ENCODE measurements around the gene PCNP. TPM values are rescaled to one million over a fixed set of nuclear protein-coding genes. Genes with fewer than 3 reads are reported as not detected.
"Not testable (repeated sequence)": the region's sequence is repeated elsewhere in the genome, so short reads cannot be mapped to it uniquely, and the experiment has no call there.

Gene PCNP
- total RNA-seq, 1 donor from 2014 or later, result 177 TPM

DNA sequence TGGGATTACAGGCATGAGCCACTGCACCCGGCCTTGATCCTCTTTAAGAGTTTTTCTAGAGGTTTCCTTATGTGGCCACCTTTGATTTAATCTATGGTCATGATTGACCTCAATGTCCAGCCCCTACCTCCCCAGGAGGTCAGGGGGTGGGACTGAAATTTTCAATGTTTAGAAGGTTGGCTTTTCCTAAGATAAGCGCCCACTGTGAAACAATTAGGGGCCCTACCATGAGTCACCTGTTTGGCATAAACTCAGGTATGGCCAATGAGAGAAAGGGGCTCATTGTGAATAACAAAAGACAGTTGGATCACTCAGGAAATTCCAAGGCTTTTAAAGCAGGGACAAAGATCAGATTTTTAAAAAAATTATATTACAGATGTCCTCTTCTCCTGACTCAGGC is 51.9 kb downstream of the PCNP start:
- ATAC-seq (no peak), DNase-seq (ENCODE audit: low spot score) (no peak)
- intact Hi-C loops (cut with DNase I), result no loop called here

DNA sequence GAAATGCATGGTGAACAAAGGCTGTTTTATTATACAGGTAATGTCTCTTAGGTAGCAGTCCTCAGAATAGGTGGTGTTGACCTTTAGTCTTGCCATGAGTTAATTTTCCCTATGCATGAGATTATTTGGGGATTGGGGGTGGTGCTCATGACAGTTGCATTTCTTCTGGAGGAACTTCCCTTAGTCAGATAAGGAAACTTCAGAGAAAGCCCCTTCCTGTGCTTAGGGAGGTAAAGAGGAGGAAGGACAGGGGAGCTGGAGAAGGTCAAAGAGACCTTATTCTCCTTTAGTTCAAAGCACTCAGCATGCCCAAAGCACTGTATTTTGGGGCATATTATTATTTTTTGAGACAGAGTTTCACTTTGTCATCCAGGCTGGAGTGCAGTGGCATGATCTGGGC is 55.2 kb downstream of the PCNP start:
- intact Hi-C loops (cut with DNase I), result no loop called here
- DNase-seq (ENCODE audit: low spot score) (no peak), ATAC-seq (no peak)

DNA sequence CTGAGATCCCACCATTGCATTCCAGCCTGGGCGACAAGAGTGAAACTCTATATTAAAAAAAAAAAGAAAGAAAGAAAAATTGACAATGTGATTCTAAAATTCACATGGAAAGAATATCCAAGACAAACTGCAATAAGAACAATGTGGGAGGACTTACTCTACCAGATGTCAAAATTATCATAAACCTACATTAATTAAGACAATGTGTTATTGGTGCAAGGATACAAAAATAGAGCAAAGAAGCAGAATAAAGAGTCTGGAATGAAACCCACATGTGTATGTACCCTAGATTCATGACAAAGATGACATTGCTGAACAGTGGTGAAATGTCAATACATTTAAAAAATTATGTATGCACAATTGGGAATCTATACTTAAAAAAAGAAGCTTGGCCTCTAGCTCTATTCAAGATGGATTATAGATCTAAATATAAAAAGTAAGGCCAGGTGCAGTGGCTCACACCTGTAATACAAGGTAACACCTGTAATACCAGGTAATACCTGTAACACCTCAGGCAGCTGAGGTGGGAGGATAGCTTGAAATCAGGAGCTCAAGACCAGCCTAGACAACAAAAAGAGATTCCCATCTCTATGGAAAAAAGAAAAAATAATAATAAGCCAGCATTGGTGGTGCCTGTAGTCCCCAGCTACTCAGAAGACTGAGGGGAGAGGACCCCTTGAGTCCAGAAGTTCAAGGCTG is 57.3 kb downstream of the PCNP start:
- no peak for ATAC-seq
- no peak for DNase-seq (ENCODE audit: low spot score)
- intact Hi-C loops (cut with DNase I), result no loop called here

DNA sequence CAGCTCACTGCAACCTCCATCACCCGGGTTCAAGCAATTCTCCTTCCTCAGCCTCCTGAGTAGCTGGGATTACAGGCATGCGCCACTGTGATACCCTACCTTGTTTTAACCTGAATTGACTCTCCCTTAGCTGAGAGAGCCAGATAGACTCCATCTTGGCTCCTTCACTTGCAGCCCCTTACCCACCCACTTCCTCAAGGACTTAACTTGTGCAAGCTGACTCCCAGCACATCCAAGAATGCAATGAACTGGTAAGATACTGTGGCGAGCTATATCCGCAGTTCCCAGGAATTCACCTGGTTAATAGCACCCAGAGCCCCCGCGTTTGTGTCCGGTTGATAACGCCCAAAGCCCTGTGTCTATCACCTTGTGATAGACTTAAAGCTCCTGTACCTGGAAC is 58.0 kb downstream of the PCNP start:
- ATAC-seq; DNase-seq (ENCODE audit: low spot score); intact Hi-C loops (cut with DNase I): not testable (repeated sequence)

DNA sequence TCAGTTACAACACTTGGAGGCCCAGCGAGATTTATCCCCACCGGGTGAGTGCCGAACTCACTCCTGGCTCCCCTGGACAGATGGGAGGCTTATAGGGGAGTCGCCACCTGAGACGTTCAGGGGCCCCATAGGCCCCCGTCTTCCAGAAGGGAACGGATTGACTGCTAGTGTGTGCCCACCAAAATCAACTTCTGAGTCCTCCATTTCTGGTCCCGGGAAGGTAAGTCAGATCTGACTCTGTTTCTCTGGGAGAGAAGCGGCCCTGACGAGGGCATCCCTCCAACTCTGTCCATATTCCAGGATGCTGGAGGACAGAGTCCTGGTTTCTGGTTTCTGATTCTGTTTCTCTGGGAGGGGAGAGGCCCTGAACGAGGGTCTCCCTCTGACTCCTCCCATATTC is 58.6 kb downstream of the PCNP start:
- no peak for DNase-seq (ENCODE audit: low spot score)
- intact Hi-C loops (cut with DNase I), result no loop called here
- ATAC-seq, result no peak

DNA sequence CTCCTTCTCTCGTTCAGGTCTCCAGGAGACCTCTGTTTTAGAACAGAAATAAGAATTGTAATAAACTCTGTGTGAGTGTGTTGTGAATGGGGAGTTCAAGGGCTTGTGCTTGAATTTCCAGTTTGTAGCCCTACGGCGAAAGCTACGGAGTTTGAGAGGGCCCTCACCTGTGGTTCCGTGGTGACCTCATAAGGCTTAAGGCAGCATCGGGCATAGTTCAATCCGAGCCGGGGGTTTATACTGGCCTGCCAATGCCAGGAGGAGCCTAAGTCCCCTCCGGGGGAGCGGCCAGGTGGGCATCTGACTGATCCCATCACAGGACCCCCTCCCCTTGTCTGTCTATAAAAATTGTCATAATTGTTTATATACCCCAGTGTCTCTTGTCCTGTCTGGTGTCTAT is 59.2 kb downstream of the PCNP start:
- DNase-seq (ENCODE audit: low spot score), result no peak
- ATAC-seq, result no peak
- intact Hi-C loops (cut with DNase I), result no loop called here

DNA sequence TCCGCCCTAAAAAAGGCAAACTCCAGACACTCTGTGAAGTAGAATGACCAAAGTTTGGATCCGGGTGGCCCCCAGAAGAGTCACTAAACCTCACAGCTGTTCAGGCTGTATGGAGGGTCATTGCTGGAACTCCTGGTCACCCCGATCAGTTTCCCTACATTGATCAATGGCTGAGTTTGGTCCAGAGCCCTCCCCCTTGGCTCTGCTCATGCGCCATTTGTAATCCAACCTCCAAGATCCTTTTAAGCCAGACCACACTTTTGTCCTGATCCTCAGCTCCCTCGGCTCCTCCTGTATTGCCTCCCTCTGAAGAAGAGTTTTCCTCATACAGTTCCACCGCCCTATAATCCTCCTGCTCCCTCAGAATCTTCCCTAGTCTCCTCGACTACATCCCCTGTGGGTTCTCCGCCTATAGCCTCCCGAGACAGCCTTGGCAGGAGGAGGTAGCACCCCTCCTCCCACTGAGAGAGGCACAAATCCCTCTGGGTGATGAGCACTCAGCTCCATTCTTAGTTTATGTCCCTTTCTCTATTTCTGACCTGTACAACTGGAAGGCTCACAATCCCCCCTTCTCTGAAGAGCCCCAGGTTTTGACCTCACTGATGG is 60.7 kb downstream of the PCNP start:
- no peak for ATAC-seq
- intact Hi-C loops (cut with DNase I), result loop anchor here (5.0 kb wide), 1 partner anchor 402 kb away; no protein-coding TSS in a partner anchor
- DNase-seq (ENCODE audit: low spot score), result no peak

DNA sequence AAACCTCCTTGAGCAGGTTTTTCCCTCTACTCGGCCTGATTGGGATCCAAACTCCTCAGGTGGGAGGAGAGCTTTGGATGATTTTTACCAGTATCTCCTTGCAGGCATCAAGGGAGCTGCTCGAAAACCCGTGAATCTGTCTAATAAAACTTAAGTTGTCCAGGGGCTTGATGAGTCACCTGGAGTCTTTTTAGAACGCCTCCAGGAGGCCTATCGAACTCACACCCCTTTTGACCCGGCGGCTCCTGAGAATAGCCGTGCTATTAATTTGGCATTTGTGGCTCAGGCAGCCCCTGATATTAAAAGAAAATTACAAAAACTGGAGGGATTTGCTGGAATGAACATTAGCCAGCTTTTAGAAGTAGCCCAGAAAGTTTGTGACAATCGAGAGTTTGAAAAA is 61.4 kb downstream of the PCNP start:
- intact Hi-C loops (cut with DNase I), result loop anchor here (5.0 kb wide), 1 partner anchor 403 kb away; no protein-coding TSS in a partner anchor
- DNase-seq (ENCODE audit: low spot score), result no peak

DNA sequence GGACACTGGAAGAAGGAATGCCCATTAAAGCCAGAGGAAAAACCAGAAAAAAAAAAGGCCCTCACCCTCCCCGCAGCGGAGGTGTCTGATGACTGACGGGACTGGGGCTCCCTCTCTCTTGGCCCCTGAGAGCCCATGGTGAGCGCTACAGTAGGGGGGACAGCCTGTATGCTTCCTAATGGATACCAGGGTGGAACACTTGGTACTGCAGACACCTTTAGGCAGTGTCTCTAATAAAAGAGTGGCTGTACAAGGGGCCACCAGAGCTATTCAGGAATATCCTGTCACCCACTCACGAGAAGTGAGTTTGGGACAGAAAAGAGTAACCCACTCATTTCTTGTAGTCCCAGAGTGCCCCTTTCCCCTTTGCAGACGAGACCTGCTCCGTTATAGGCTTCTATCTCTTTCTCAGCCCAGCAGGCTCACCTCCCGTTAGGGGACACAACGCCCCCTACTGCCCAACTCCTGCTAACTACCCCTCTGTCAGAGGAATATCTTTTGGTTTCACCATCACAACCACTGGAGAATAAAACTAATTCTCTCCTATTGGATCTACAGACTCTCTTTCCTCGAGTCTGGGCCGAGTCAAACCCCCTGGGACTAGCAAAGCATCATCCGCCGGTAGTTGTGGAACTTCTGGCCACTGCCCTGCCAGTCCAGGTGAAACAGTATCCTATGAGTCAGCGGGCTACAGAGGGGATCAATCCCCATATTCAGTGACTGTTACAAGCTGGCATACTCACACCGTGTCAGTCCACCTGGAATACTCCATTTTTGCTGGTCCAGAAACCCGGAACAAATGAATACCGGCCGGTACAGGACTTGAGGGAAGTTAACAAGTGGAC is 62.2 kb downstream of the PCNP start:
- DNase-seq (ENCODE audit: low spot score), result peak; percentile 76
- peak; percentile 73 for ATAC-seq
- intact Hi-C loops (cut with DNase I), result loop anchor here (5.0 kb wide), 1 partner anchor 404 kb away; no protein-coding TSS in a partner anchor

More for the DNA sequence above, 61.4 kb downstream of the PCNP start:
- no peak for ATAC-seq

DNA sequence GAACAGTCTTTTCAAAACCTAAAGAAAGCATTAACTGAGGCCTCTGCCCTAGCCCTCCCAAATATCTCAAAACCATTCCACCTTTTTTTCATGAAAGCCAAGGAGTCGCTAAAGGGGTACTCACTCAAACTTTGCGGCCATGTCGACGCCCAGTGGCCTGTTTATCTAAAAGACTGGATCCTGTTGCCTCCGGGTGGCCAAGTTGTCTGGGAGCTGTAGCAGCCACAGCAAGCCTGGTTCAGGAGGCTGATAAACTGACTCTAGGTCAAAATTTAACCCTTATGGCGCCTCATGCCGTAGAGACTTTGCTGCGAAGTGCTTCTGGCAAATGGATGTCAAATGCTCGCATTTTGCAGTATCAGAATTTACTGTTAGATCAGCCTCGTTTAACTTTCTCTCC is 63.5 kb downstream of the PCNP start:
- no peak for ATAC-seq
- intact Hi-C loops (cut with DNase I), result loop anchor here (5.0 kb wide), 1 partner anchor 405 kb away; no protein-coding TSS in a partner anchor
- DNase-seq (ENCODE audit: low spot score), result no peak

DNA sequence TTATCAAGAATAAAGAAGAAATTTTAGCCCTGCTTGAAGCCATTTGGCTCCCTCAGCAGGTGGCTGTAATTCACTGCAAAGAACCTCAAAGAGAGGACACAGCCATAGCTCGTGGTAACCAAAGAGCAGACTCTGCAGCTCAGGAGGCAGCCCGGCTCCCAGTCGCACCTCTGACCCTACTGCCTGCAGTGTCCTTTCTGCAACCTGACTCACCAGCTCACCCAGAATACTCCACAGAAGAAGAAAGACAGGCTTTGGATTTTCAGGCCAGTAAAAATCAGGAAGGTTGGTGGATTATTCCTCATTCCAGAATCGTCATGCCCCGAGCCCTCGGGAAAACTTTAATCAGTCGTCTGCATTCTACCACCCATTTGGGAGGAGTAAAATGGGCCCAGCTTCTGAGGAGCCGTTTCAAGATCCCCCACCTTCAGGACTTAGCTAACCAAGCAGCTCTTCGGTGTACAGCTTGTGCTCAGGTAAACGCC is 64.3 kb downstream of the PCNP start:
- intact Hi-C loops (cut with DNase I), result loop anchor here (5.0 kb wide), 1 partner anchor 406 kb away; no protein-coding TSS in a partner anchor
- DNase-seq (ENCODE audit: low spot score), result no peak
- no peak for ATAC-seq

DNA sequence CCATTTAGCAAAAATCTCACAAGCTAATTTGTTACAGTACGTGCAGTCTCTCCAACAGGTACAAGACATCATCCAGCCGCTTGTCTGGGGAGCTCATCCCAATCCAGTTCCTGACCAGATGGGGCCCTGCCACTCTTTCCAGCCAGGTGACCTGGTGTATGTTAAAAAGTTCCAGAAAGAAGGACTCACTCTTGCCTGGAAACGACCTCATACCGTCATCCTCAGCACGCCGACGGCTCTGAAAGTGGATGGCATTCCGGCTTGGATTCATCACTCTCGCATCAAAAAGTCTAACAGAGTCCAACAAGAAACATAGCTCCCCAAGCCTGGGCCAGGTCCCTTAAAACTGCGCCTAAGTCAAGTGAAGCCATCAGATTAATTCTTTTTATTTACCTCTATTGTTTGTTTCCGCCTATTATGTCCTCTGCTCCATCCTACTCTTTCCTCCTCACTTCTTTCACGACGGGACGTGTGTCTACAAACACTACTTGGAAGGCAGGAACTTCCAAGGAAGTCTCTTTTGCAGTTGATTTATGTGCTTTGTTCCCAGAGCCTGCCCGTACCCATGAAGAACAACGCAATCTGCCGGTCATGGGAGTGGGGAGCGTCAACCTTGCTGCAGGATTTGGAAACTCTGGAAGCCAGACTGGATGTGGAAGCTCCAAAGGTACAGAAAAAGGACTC is 65.4 kb downstream of the PCNP start:
- DNase-seq (ENCODE audit: low spot score), result no peak
- intact Hi-C loops (cut with DNase I), result loop anchor here (5.0 kb wide), 1 partner anchor 407 kb away; no protein-coding TSS in a partner anchor
- ATAC-seq, result no peak

DNA sequence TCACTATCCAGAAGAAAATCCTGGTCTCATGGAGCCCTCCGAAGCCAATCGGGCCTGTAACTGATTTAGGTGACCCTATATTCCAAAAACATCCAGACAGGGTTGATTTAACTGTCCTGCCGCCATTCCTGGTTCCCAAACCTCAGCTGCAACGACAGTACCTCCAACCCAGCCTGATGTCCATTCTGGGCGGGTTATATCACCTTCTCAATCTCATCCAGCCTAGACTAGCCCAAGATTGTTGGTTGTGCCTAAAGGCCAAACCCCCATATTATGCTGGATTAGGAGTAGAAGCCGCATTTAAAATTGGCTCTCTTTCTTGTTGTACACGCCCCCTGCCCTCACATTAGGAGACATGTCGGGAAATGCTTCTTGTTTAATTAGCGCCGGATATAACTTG is 66.3 kb downstream of the PCNP start:
- intact Hi-C loops (cut with DNase I), result no loop called here
- ATAC-seq (no peak), DNase-seq (ENCODE audit: low spot score) (no peak)

DNA sequence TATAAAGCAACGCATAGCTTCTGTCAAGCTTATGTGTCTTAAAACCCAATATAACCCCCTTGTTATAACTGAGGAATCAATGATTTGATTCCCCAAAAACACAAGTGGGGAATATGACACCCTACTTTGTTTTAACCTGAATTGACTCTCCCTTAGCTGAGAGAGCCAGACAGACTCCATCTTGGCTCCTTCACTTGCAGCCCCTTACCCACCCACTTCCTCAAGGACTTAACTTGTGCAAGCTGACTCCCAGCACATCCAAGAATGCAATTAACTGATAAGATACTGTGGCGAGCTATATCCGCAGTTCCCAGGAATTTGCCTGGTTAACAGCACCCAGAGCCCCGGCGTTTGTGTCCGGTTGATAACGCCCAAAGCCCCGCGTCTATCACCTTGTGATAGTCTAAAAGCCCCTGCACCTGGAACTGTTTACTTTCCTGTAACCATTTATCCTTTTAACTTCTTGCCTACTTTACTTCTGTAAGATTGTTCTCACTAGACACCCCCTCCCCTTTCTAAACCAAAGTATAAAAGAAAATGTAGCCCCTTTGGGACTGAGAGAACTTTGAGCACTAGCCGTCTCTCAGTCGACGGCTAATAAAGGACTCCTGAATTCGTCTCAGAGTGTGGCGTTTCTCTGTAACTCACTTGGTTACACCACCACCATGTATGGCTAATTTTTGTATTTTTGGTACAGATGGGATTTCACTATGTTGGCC is 67.6 kb downstream of the PCNP start:
- ATAC-seq; DNase-seq (ENCODE audit: low spot score); intact Hi-C loops (cut with DNase I): not testable (repeated sequence)

DNA sequence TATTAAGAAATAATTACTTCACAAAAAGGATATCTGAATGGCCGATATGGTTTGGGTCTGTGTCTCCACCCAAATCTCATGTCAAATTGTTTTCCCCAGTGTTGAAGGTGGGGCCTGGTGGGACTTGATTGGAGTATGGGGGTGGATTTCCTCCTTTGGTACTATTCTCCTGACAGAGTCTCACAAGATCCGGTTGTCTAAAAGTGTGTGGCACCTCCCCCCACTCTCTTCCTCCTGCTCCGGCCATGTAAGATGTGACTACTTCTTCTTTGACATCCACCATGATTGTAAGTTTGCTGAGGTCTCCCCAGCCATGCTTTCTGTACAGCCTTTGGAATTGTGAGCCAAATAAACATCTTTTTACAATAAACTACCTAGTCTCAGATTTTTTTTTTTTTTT is 68.5 kb downstream of the PCNP start:
- ATAC-seq, result no peak
- no peak for DNase-seq (ENCODE audit: low spot score)
- intact Hi-C loops (cut with DNase I), result no loop called here

DNA sequence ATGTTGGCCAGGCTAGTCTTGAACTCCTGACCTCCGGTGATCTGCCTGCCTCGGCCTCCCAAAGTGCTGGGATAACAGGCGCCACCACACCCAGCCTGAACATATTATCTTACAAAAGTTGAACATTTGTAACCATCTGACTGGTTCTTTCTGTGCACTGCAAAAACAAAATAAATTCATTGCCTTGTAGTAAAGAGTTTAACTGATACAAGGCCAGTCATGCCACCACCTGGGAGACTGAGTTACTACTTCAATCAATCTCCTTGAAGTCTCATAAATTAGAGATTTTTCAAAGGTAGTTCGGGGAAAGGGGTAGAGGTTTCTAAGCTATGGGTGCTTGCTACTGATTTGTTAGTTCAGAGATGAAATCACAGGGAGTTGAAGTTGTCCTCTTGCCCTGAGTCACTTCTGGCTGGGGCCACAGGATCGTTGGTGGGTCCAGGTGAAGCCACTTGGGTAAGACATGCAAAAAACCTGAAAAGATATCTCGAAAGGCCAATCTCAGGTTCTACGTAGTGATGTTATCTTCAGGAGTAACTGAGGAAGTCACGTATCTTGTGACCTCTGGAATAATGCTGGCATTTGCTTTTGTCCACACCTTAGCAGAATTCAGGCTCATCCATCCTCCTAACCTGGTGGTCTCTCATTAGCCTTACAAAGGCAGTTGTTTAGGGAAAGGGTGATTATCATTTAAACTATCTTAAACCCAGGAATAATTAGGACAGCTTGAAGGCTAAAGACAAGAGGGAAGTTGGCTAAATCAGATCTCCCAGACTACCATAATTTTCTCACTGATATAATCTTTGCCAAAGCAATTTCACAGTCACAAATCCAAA is 69.2 kb downstream of the PCNP start:
- DNase-seq (ENCODE audit: low spot score) (no peak), ATAC-seq (no peak)
- intact Hi-C loops (cut with DNase I), result no loop called here

Measured in sciatic nerve (tissue), 2 donors.